ENCODE measurements around the gene LPCAT1.

Gene LPCAT1

DNA sequence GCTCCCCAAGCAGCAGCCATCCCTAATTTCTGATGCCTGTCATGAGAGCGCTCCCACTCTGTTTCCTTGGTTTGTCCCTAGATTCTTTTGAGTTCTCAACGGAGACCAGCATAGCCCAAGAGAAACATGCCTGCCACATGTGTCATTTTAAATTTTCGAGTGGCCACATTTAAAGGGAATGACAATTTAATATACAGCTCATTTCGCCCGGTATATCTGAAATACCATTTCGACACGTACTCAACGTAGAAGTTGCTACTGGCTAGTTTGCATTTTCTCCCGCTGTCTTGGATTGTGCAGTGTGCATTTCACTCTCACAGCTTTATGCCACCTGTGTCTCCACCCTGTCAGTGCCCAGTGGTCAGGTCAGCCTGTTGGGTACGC is 21.0 kb downstream of the LPCAT1 start:
- TF ChIP-seq, protein P1, sequence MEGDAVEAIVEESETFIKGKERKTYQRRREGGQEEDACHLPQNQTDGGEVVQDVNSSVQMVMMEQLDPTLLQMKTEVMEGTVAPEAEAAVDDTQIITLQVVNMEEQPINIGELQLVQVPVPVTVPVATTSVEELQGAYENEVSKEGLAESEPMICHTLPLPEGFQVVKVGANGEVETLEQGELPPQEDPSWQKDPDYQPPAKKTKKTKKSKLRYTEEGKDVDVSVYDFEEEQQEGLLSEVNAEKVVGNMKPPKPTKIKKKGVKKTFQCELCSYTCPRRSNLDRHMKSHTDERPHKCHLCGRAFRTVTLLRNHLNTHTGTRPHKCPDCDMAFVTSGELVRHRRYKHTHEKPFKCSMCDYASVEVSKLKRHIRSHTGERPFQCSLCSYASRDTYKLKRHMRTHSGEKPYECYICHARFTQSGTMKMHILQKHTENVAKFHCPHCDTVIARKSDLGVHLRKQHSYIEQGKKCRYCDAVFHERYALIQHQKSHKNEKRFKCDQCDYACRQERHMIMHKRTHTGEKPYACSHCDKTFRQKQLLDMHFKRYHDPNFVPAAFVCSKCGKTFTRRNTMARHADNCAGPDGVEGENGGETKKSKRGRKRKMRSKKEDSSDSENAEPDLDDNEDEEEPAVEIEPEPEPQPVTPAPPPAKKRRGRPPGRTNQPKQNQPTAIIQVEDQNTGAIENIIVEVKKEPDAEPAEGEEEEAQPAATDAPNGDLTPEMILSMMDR (IDR thresholded peaks at IDR 0.05; ENCODE audit: low read depth, low read length) = no peak
- DNase-seq (ENCODE audit: extremely low read depth, low read depth) = no peak

GRCh38 chr5:1502046-1502736 is 21.6 kb downstream of the LPCAT1 start:
- DNase-seq (ENCODE audit: extremely low read depth, low read depth) = no peak
- TF ChIP-seq, protein P1 (IDR thresholded peaks at IDR 0.05; ENCODE audit: low read depth, low read length) = no peak

DNA sequence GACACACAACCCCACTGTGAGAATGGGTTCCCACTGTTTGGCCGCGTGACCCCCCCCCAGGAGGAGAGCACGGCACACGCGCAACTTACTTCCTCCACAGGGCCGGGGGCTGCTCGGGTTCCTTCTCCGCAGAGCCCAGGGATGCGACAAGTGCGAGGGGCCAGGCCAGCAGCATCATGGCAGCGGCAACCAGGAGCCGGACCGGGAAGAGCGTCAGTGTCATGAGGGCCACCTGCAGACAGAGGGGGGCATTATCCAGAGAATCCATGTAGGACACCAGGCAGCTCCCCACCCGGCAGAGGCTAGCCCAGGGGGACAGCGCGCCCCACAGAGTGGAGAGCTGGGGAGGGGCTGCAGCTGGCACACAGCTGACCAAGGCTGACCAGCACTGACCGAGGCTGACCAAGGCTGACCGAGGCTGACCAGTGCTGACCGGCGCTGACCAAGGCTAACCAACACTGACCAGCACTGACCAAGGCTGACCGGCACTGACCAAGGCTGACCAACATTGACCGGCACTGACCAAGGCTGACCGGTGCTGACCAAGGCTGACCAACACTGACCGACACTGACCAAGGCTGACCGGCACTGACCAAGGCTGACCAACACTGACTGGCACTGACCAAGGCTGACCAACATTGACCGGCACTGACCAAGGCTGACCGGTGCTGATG is 22.3 kb downstream of the LPCAT1 start:
- no peak for DNase-seq (ENCODE audit: extremely low read depth, low read depth)
- TF ChIP-seq, protein P1 (IDR thresholded peaks at IDR 0.05; ENCODE audit: low read depth, low read length) = no peak

DNA sequence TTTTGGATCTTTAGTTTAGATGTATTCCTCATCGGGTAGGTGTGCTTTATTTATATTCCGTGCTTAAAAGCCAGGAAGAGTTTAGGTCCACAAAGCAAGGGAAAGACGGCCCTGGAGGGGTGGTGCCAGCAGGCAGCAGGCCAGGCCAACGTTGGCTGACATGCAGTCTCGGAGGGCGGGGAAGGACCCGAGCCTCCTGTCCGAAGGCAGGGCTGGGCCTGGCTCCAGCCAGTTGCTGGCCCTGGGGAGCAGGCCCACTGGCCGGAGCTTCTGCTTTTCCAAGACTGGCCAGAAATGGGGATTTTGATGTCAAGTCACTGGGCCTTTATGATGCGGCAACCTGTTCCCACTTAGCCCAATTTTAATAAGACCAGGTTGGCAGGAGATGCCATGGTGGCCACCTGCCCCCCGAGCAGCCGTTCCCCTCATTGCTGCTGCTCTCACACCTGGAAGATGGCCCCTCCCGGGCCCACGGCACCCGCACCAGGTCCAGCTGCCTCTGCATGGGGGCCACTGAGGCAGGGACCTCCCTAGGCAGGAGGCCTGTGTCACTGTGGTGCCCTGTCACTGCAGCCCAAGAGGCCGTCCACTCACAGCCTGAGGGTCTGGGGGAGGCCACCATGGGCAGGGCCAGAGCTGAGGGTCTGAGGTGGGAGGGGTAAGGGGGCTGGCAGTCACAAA is 23.2 kb downstream of the LPCAT1 start:
- TF ChIP-seq, protein P1 (IDR thresholded peaks at IDR 0.05; ENCODE audit: low read depth, low read length) = no peak
- no peak for DNase-seq (ENCODE audit: extremely low read depth, low read depth)

DNA sequence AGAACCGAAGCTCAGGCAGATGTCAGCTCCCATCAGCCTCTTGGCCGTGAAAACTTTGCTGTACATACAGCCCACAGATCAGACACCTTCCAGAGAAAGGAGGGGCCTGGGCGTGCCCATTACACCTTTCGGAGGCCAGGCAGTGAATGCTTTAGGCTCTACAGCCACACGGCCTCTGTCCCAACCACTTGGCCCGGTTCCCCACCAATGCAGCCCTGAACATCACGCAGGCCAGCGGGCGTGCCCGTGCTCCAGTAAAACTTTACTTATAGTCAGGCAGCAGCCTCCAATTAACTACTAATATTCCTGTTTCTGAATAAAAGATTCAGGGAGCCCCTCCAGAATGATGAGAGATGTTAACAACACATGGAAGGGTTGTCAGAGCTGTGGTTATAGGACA is 23.9 kb downstream of the LPCAT1 start:
- DNase-seq (ENCODE audit: extremely low read depth, low read depth) = no peak
- TF ChIP-seq, protein P1 (IDR thresholded peaks at IDR 0.05; ENCODE audit: low read depth, low read length) = no peak

- no peak for DNase-seq (ENCODE audit: extremely low read depth, low read depth)
- TF ChIP-seq, protein P1 (IDR thresholded peaks at IDR 0.05; ENCODE audit: low read depth, low read length) = no peak
These were observed 24.9 kb downstream of the LPCAT1 start for GRCh38 chr5:1498623-1499416.

Data from AG09319 (cell line).